Subcutaneous adipose tissue (tissue), 4 donors: ENCODE results near the gene CPPED1. TPM values are rescaled to one million over a fixed set of nuclear protein-coding genes. Genes with fewer than 3 reads are reported as not detected.

Experiments used
- CTCF ChIP-seq: fragments of 450-650 bp; IDR thresholded peaks from one replicate; pipeline ENCODE4 v1.5.1; 2016; ENCODE audit warnings: low read depth, mild to moderate bottlenecking, control low read depth, antibody characterized with exemption, moderate library complexity
- total RNA-seq, 4 donors: library from RNA; depleted of rRNA; stranded (reverse); fragments of >200 nt; gene quantifications; one replicate each; pipeline ENCODE4 v1.1.0, GENCODE V29; 2016

The CPPED1 gene
- total RNA-seq, 4 donors from 2014 or later: 15.3 to 32.0 (median 23.3) TPM

GRCh38 chr16:12677502-12677901 is 126.2 kb downstream of the CPPED1 start:
- TF ChIP-seq CTCF: no peak

- TF ChIP-seq CTCF: no peak
Measured at GRCh38 chr16:12675852-12676251, 127.8 kb downstream of the CPPED1 start.

GRCh38 chr16:12675046-12675445 is 128.6 kb downstream of the CPPED1 start:
- TF ChIP-seq CTCF: no peak

- TF ChIP-seq CTCF: no peak
Measured at GRCh38 chr16:12674524-12674923, 129.2 kb downstream of the CPPED1 start.

GRCh38 chr16:12674071-12674470 is 129.6 kb downstream of the CPPED1 start:
- no peak for TF ChIP-seq CTCF

GRCh38 chr16:12673466-12673865 is 130.2 kb downstream of the CPPED1 start:
- TF ChIP-seq CTCF: no peak

- TF ChIP-seq CTCF: no peak
Measured at GRCh38 chr16:12672986-12673385, 130.7 kb downstream of the CPPED1 start.
